Cardiac fibroblast (primary cell): ENCODE results near the gene SLC29A2.

ENCODE experiments used
- DNase-seq, 2 donors: peaks; one replicate each; pipeline versions ENCODE4 v3.0.0 to v3.0.0-alpha.2; 2010; ENCODE audit warnings: low read depth in 2 of 2
- H3K4me3 ChIP-seq, 2 donors: replicated peaks in 1 of 2; 1 replicate in 1 of 2; 2 replicates in 1 of 2; pipeline ENCODE4 v1.5.1; 2011; ENCODE audit warnings: low read depth in 2 of 2, low read length in 2 of 2, mild to moderate bottlenecking in 2 of 2, moderate library complexity in 1 of 2
- TF ChIP-seq, protein P1 (sequence below): IDR thresholded peaks from one replicate; pipeline ENCODE4 v1.5.1; 2011; ENCODE audit warnings: low read depth, mild to moderate bottlenecking, low read length, inconsistent platforms

SLC29A2 gene

DNA sequence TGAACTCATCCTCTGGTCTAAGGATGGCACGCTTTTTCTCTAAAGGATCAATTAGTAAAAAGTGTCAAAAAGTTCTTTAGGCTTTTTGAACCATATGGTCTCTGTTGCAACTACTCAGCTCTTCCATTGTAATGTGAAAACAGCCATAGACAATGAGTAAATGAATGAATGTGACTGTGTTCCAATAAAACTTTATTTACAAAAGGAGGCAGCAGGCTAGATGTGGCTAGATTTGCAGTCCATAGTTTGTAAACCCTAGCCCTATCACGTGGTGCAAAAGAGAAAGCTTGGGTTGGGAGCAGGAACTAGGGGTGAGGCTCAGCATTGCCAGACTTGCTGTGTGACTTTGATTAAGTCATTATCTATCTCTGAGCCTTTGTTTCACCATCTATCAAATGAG lies 43.9 kb upstream of the SLC29A2 start:
- H3K4me3 ChIP-seq = no peak overlapping the region
- TF ChIP-seq, protein P1, sequence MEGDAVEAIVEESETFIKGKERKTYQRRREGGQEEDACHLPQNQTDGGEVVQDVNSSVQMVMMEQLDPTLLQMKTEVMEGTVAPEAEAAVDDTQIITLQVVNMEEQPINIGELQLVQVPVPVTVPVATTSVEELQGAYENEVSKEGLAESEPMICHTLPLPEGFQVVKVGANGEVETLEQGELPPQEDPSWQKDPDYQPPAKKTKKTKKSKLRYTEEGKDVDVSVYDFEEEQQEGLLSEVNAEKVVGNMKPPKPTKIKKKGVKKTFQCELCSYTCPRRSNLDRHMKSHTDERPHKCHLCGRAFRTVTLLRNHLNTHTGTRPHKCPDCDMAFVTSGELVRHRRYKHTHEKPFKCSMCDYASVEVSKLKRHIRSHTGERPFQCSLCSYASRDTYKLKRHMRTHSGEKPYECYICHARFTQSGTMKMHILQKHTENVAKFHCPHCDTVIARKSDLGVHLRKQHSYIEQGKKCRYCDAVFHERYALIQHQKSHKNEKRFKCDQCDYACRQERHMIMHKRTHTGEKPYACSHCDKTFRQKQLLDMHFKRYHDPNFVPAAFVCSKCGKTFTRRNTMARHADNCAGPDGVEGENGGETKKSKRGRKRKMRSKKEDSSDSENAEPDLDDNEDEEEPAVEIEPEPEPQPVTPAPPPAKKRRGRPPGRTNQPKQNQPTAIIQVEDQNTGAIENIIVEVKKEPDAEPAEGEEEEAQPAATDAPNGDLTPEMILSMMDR = no peak
- no peak for DNase-seq

DNA sequence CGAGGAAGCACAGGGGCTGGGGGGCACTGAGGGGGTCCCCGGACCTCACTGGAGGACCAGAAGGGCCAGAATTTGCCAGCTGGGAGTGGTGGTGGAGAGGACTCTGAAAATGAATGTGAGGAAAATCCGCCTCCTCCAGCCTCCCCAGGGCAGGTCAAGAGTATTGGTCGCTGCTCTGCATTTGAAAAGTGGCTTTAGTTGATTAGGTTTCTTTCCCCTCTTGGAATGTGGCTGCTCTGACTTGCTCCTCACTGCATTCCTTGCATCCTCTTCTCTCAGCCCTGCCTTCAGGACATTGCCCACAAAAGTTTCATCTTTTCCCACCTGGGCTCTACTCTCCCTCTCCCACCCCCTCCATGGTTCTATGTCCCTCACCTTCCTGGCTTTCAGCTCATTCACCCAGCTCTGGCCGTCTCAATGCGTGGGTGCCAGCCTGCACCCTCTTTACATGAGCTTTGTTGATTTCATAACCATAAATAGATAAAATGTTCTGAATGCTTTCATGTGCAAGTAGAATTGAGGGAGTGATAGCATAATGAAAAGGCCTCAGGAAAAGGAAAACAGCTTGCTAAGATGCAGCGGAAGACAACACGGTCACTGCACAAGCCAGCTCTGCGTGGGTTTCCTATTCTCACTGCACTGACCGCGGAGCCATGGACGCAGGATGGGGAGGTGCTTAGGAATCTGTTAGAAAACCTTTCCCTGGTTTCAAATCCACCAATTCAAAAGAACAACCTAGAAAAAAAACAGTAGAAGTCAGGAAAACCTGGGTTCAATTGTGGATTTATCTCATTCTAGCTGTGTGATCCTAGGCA lies 42.8 kb upstream of the SLC29A2 start:
- no peak for DNase-seq
- TF ChIP-seq, protein P1 = no peak
- H3K4me3 ChIP-seq = no peak overlapping the region

DNA sequence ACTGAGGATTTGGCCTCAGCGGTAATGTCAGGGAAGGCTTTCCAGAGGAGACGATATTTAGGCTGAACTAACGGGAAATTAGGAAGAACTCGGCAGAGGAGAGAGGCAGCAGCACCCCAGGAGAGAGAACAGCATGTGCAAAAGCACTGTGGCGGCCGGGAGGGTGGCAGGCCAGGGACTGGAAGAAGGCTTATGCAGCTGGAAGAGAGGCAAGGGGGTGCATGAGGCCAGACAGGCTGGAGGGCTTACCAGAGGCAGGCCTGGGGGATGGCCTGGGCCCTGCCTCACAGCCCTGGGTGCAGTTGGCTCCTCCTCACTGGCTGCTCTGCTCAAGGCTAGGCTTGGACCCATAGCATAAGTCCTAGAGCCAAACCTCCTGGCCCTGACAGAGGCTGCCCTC lies 41.6 kb upstream of the SLC29A2 start:
- no peak overlapping the region for H3K4me3 ChIP-seq
- TF ChIP-seq, protein P1 = no peak
- DNase-seq = no peak

DNA sequence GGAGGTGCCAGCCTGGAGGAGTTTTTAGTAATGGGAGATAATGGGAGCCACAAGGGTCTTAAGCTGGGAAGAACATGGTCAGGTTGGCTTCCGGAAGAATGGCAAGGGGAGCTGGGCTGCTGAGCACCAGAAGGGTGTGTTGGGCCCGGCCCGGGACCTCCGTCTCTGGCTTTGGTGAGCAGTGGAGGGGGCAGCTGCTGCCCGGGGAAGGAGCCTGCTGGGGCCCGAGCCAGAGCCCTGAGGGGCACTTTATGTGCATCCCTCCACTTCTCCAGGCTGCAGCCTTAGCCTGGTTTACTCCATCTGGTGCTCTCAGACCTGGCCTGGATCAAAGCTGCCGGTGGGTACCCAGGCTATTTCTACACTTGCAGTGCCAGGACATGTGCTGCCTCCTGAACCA lies 40.5 kb upstream of the SLC29A2 start:
- TF ChIP-seq, protein P1 = no peak
- DNase-seq = no peak

DNA sequence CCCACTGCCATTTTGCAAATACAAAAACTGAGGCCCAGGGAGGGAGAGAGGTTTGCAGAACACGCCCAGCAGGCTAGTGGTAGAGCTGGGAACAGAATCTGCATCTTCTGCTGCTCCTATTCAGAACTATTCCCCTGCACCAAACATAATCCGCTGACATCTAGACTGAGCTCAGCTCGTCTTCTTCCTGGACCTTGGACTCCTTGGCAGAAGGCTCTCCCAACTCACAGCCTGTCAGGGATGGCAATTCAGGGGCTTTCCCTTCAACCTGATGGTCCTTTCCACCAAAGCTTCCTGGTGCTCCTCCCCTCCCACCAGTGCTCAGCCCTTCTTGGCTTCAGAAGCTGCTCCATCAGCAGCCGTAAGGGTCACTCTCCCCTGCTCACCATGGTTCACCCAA lies 39.8 kb upstream of the SLC29A2 start:
- TF ChIP-seq, protein P1 = no peak
- no peak for DNase-seq
- no peak overlapping the region for H3K4me3 ChIP-seq

More for the DNA sequence above, 40.5 kb upstream of the SLC29A2 start:
- no peak overlapping the region for H3K4me3 ChIP-seq

DNA sequence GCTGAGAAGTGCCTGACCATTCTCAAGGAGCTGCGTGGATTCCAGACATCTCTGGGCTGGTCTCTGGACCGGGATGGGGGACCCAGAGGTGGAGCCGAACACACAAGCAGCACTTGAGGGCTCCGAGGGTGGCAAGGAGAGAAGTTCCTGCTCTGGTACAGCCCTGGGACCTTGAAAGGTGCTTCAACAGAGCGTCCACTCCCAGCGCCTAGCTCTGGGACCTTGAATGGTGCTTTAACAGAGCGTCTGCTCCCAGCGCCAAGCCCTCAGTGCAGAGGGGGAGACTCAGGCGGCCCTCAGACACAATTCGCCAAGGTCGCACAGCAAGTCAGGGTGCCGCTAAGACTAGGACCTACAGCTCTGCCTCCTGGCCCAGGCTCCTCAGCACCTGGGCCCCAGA lies 38.6 kb upstream of the SLC29A2 start:
- DNase-seq = no peak
- TF ChIP-seq, protein P1 = no peak
- H3K4me3 ChIP-seq = no peak overlapping the region
